Endothelial cell of umbilical vein (primary cell): ENCODE measurements around the gene PBX3. TPM values are rescaled to one million over a fixed set of nuclear protein-coding genes. Genes with fewer than 3 reads are reported as not detected.

Source experiments
- BruUV-seq: library from RNA; stranded (reverse); fragments of 400-500 nt; replicated peaks from 2 replicates; lab custom pipeline; 2021; lab: Mats Ljungman, UMichigan
- CTCF ChIA-PET: fragments of 300-600, 350-600 bp; sonication (Branson Sonifier 250); formaldehyde crosslinking; loops from one replicate; lab custom pipeline; 2021; ENCODE audit warnings: antibody characterized with exemption, inconsistent platforms; lab: Charles Lee
- POLR2A ChIA-PET: fragments of 300-600, 350-600 bp; sonication (Branson Sonifier 250); formaldehyde crosslinking; loops from one replicate; lab custom pipeline; 2021; ENCODE audit warnings: antibody characterized with exemption, inconsistent platforms; lab: Charles Lee
- DNase-seq: peaks from one replicate; pipeline ENCODE4 v3.0.0-alpha.2; 2011; ENCODE audit warnings: low read depth, low spot score
- FAIRE-seq: peaks from 2 replicates; lab custom pipeline; 2011; peaks lifted over from hg19 to GRCh38; lab: Jason Lieb, UNC
- H2AFZ ChIP-seq: 2 replicates; pipeline ENCODE4 v1.6.0; 2012; ENCODE audit warnings: low read depth, low read length, control low read depth, inconsistent platforms
- H3K27ac ChIP-seq: 2 replicates; pipeline ENCODE4 v1.5.1; 2011; ENCODE audit warnings: low read depth, mild to moderate bottlenecking, control low read depth, low read length, moderate library complexity; ENCODE audit not compliant: insufficient read depth
- H3K27me3 ChIP-seq, 2 experiments: 2 replicates each; pipeline versions ENCODE4 v1.6.0 to v1.6.1; 2011; ENCODE audit warnings: low read length in 2 of 2, mixed read lengths in 1 of 2; ENCODE audit not compliant: control insufficient read depth in 2 of 2, insufficient read depth in 2 of 2
- H3K36me3 ChIP-seq, 2 experiments: 2 replicates in 1 of 2; 3 replicates in 1 of 2; pipeline ENCODE4 v1.5.1; 2011; ENCODE audit warnings: low read length in 2 of 2, mild to moderate bottlenecking in 1 of 2, moderate library complexity in 1 of 2; ENCODE audit not compliant: control insufficient read depth in 2 of 2, insufficient read depth in 2 of 2; ENCODE audit errors: extremely low read depth in 1 of 2
- H3K4me1 ChIP-seq: 3 replicates; pipeline ENCODE4 v1.5.1; 2011; ENCODE audit warnings: mild to moderate bottlenecking, low read length; ENCODE audit not compliant: control insufficient read depth, insufficient read depth; ENCODE audit errors: extremely low read depth
- H3K4me2 ChIP-seq: 2 replicates; pipeline ENCODE4 v1.6.1; 2011; ENCODE audit warnings: low read length, control low read depth, mixed read lengths; ENCODE audit not compliant: insufficient read depth
- H3K4me3 ChIP-seq, 3 experiments: fragments of 200-600 bp in 1 of 3; sonication (generic), shearing (Covaris generic) in 1 of 3; replicated peaks in 1 of 3; 2 replicates each; pipeline ENCODE4 v1.5.1; 2011 to 2016; ENCODE audit warnings: control low read depth in 3 of 3, low read length in 3 of 3, mild to moderate bottlenecking in 2 of 3, inconsistent platforms in 1 of 3, low read depth in 1 of 3, moderate library complexity in 1 of 3; ENCODE audit not compliant: insufficient read depth in 1 of 3
- H3K79me2 ChIP-seq: 2 replicates; pipeline ENCODE4 v1.6.0; 2012; ENCODE audit warnings: low read length, inconsistent platforms; ENCODE audit not compliant: control insufficient read depth, insufficient read depth
- H3K9ac ChIP-seq: replicated peaks from 2 replicates; pipeline ENCODE3; 2011; ENCODE audit warnings: low read length, control low read depth; ENCODE audit not compliant: insufficient read depth; ENCODE audit errors: extremely low read depth
- H3K9me1 ChIP-seq: replicated peaks from 3 replicates; pipeline ENCODE4 v1.6.0; 2011; ENCODE audit warnings: mild to moderate bottlenecking, low read length; ENCODE audit not compliant: control insufficient read depth, insufficient read depth; ENCODE audit errors: extremely low read depth
- H3K9me3 ChIP-seq: replicated peaks from 2 replicates; pipeline ENCODE4 v1.5.1; 2012; ENCODE audit warnings: low read length, inconsistent platforms; ENCODE audit not compliant: control insufficient read depth, insufficient read depth
- H4K20me1 ChIP-seq: replicated peaks from 2 replicates; pipeline ENCODE3; 2011; ENCODE audit warnings: mild to moderate bottlenecking, low read length; ENCODE audit not compliant: control insufficient read depth, insufficient read depth; ENCODE audit errors: extremely low read depth
- EZH2 ChIP-seq: IDR thresholded peaks from 2 replicates; pipeline ENCODE4 v1.6.1; 2012; ENCODE audit warnings: borderline replicate concordance, low read depth, mild to moderate bottlenecking, moderate library complexity, low read length, inconsistent platforms; ENCODE audit not compliant: severe bottlenecking
- FOS ChIP-seq: IDR thresholded peaks from 2 replicates; pipeline ENCODE4 v1.6.1; 2011; ENCODE audit warnings: mild to moderate bottlenecking, low read length, moderate library complexity, borderline replicate concordance; ENCODE audit not compliant: insufficient read depth
- GATA2 ChIP-seq: IDR thresholded peaks from 2 replicates; pipeline ENCODE4 v1.7.0; 2011; ENCODE audit warnings: low read depth, mild to moderate bottlenecking, moderate library complexity, mixed read lengths, low read length; ENCODE audit not compliant: insufficient read length, insufficient read depth
- JUN ChIP-seq: IDR thresholded peaks from 2 replicates; pipeline ENCODE4 v1.6.1; 2011; ENCODE audit warnings: borderline replicate concordance, low read depth; ENCODE audit not compliant: insufficient read length, insufficient read depth
- MYC ChIP-seq: IDR thresholded peaks from one replicate; pipeline ENCODE4 v1.6.1; 2011; ENCODE audit warnings: mild to moderate bottlenecking, low read depth, low read length
- POLR2A ChIP-seq: IDR thresholded peaks from 2 replicates; pipeline ENCODE4 v1.6.1; 2012; ENCODE audit warnings: low read depth, mild to moderate bottlenecking, control low read depth, low read length
- POLR2AphosphoS5 ChIP-seq: IDR thresholded peaks from 2 replicates; pipeline ENCODE4 v1.6.1; 2012; ENCODE audit warnings: low read depth, mild to moderate bottlenecking, control low read depth, low read length, moderate library complexity; ENCODE audit not compliant: insufficient read depth
- dilution Hi-C: fragments of 300-500 bp; cut with MboI; formaldehyde crosslinking; loops from one replicate; pipeline ENCODE4 v1.15.0; 2019; ENCODE audit warnings: low sequenced_read_pairs; ENCODE audit not compliant: extremely low pct_ligation_motif_present
- intact Hi-C: fragments of 100-400 bp; cut with micrococcal nuclease; formaldehyde crosslinking; loops from one replicate; pipeline ENCODE4 v1.10.0; 2022
- polyA plus RNA-seq, 4 experiments: library from polyadenylated mRNA; depleted of rRNA in 3 of 4; stranded (reverse) in 3 of 4; unstranded in 1 of 4; fragments of >200 nt; gene quantifications; 2 replicates each; pipeline versions ENCODE4 v1.2.1 to v1.2.3, GENCODE V29; 2011 to 2012; ENCODE audit warnings: missing spikeins in 1 of 4
- total RNA-seq: library from RNA; stranded (reverse); gene quantifications from 2 replicates; pipeline ENCODE4 v1.2.3, GENCODE V29; 2021
- TF ChIP-seq, protein P1 (sequence below): IDR thresholded peaks from 2 replicates; pipeline ENCODE4 v1.6.1; 2011; ENCODE audit not compliant: insufficient read depth, insufficient read length
- TF ChIP-seq, protein P2 (sequence below), 2 donors: IDR thresholded peaks; 1 replicate in 1 of 2; 2 replicates in 1 of 2; pipeline ENCODE4 v1.5.1; 2011; ENCODE audit warnings: low read length in 2 of 2, mild to moderate bottlenecking in 2 of 2, moderate library complexity in 2 of 2, control low read depth in 1 of 2, inconsistent platforms in 1 of 2, low read depth in 1 of 2; ENCODE audit not compliant: insufficient read depth in 1 of 2; ENCODE audit errors: extremely low read depth in 1 of 2

PBX3 gene
- total and polyA plus RNA-seq, 2 donors (not counting 3 experiments of a cell fraction or from before 2014, with no cell fraction given) = 18.8 to 42.0 TPM

DNA sequence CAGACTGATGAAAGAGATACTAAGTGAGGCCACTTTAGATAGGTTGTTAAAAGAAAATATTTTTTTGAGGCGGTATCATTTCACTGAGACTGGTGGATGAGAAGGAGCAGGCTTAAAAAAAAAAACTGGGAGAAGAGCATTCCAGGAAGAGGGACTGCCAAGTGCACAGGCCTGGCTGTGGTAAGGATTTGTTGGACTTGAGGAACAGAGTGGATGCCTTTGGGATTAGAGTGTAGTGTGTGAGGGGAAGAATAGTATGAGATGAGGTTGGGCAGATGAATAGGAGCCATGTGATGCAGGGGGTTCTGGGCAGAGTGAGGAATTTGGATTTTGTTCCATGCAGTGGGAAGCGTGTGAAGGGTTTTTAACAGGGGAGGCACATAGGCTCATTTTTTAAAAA, 57.9 kb downstream of the PBX3 start:
- Histone ChIP-seq H3K4me3 (no peak overlapping the region), H3K4me2 (no peak overlapping the region), H2AFZ (no peak overlapping the region), H3K27ac (no peak overlapping the region), H3K9me3 (no peaks in the 10 kb centered on the region), H3K9me1 (no peaks in the 10 kb centered on the region), H4K20me1 (no peaks in the 10 kb centered on the region), H3K36me3 (no peaks in the 10 kb centered on the region), H3K9ac (no peak overlapping the region), H3K4me1 (no peaks in the 10 kb centered on the region), H3K27me3 (no peaks in the 10 kb centered on the region), H3K79me2 (peaks cover 2% of the 10 kb centered on the region)
- no TSS peak for BruUV-seq
- ChIA-PET CTCF (interaction anchor here (1.0 to 1.2 kb wide), 2 partner anchors 11 to 35 kb away, joined by 3 read pairs; no protein-coding TSS in a partner anchor), POLR2A (no interaction called here)
- FAIRE-seq = no peak
- TF ChIP-seq, protein P1, sequence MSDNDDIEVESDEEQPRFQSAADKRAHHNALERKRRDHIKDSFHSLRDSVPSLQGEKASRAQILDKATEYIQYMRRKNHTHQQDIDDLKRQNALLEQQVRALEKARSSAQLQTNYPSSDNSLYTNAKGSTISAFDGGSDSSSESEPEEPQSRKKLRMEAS = no peak
- TF ChIP-seq POLR2A = no peak
- no peak for TF ChIP-seq POLR2AphosphoS5
- no peak for TF ChIP-seq JUN
- no peak for TF ChIP-seq MYC
- TF ChIP-seq, protein P2, sequence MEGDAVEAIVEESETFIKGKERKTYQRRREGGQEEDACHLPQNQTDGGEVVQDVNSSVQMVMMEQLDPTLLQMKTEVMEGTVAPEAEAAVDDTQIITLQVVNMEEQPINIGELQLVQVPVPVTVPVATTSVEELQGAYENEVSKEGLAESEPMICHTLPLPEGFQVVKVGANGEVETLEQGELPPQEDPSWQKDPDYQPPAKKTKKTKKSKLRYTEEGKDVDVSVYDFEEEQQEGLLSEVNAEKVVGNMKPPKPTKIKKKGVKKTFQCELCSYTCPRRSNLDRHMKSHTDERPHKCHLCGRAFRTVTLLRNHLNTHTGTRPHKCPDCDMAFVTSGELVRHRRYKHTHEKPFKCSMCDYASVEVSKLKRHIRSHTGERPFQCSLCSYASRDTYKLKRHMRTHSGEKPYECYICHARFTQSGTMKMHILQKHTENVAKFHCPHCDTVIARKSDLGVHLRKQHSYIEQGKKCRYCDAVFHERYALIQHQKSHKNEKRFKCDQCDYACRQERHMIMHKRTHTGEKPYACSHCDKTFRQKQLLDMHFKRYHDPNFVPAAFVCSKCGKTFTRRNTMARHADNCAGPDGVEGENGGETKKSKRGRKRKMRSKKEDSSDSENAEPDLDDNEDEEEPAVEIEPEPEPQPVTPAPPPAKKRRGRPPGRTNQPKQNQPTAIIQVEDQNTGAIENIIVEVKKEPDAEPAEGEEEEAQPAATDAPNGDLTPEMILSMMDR (IDR thresholded peaks at IDR 0.05; ENCODE audit: extremely low read depth in 1 of 2, insufficient read depth in 1 of 2, low read depth in 1 of 2, low read length in 2 of 2) = no peak
- no peak for TF ChIP-seq FOS
- TF ChIP-seq GATA2 = no peak
- no peak for TF ChIP-seq EZH2
- intact Hi-C loops (no loop called here), dilution Hi-C loops (no loop called here)
- no peak for DNase-seq
